Measurements from ENCODE around the gene BICDL2.

Gene BICDL2

DNA sequence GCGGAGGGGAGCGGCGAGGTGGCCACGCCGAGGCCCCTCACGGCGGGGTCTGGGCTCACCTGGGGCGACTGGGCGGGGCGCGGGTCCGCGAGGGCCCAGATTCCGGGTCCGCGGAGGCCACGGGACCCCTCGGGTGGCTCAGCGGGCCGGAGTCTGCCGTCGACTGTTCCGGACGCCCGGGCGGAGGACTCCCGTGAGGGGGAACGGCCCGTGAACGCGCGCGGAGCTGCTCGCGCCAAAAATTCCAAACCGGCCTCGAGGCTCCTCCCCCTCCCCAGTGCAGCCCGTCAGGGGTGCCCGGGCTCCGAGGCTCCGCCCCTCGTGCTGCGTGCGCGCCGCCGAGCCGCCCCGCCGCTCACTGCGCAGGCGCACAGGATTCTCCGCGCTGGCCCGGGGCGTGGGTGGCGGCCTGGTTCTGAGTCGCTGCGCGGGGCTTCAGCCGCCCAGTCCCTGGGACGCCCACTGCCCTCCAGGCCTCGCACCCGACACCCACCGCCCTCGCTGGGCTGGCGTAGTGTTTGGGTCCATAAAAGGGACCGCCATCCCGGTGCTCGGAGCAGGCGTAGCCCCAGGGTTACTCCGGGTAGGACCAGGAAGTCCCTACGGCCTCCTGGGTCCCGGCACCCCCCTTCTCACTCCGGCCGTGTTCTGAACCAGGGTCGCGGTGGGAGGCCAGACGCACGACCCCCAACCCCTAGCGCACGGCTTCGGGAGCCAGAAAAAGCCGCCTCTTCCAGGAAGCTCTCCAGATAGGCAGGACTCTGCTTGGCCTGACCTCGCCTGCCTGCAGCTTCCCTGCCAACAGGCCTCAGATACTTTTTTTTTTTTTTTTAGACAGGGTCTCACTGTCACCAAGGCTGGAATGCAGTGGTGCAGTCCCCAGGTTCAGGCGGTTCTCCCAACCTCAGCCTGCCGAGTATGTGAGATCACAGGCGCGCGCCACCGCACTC, 56.2 kb downstream of the BICDL2 start, which contains the start of gene PKMYT1:
Gene PKMYT1 (minus strand): TSS at position 220 of the 950 bp plus-strand sequence. CDS start 789 bp downstream, outside the sequence.
- H3K4me3 ChIP-seq (ENCODE audit: low read depth, low read length), result peak within 1 kb of the TSS; percentile 84
- ChIA-PET POLR2A (interaction anchor here (0.8 to 2.2 kb wide), 13 partner anchors 7 to 154 kb away, joined by 3 to 25 read pairs (median 4); partner anchors contain the start of genes FLYWCH1, FLYWCH2, KREMEN2 and PAQR4), CTCF (interaction anchor here (0.6 to 2.8 kb wide), 4 partner anchors 9 to 54 kb away, joined by 3 to 12 read pairs (median 6); partner anchors contain the start of gene PAQR4)
- no peaks in the 10 kb centered on the region for H3K4me1 ChIP-seq (ENCODE audit: control insufficient read depth, insufficient read depth, low read length)
- no peaks in the 10 kb centered on the region for H3K9me3 ChIP-seq (ENCODE audit: control insufficient read depth, insufficient read depth, low read depth, low read length)
- peaks cover 3 to 29% of the 10 kb centered on the region in 2 experiments; a peak in 2 of 3 replicates for H3K36me3 ChIP-seq (ENCODE audit: control insufficient read depth in 2 of 2, insufficient read depth in 1 of 2, low read length in 2 of 2)
- peak within 1 kb of the TSS; percentile 86 for H3K27ac ChIP-seq (ENCODE audit: extremely low read depth, low read depth, low read length)
- TF ChIP-seq, protein P1, sequence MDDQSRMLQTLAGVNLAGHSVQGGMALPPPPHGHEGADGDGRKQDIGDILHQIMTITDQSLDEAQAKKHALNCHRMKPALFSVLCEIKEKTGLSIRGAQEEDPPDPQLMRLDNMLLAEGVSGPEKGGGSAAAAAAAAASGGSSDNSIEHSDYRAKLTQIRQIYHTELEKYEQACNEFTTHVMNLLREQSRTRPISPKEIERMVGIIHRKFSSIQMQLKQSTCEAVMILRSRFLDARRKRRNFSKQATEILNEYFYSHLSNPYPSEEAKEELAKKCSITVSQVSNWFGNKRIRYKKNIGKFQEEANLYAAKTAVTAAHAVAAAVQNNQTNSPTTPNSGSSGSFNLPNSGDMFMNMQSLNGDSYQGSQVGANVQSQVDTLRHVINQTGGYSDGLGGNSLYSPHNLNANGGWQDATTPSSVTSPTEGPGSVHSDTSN (CRISPR knock-in tag; IDR thresholded peaks at IDR 0.05), result peak; percentile 50; the same call in 1 of the 2 replicates
- TF ChIP-seq MYNN (tag by site-specific recombination; IDR thresholded peaks at IDR 0.05; ENCODE audit: borderline replicate concordance), result no peak
- TF ChIP-seq, protein P2, sequence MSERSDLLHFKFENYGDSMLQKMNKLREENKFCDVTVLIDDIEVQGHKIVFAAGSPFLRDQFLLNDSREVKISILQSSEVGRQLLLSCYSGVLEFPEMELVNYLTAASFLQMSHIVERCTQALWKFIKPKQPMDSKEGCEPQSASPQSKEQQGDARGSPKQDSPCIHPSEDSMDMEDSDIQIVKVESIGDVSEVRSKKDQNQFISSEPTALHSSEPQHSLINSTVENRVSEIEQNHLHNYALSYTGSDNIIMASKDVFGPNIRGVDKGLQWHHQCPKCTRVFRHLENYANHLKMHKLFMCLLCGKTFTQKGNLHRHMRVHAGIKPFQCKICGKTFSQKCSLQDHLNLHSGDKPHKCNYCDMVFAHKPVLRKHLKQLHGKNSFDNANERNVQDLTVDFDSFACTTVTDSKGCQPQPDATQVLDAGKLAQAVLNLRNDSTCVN (tag by site-specific recombination; optimal IDR thresholded peaks at IDR 0.05), result peak; percentile 91
- TF ChIP-seq, protein P3, sequence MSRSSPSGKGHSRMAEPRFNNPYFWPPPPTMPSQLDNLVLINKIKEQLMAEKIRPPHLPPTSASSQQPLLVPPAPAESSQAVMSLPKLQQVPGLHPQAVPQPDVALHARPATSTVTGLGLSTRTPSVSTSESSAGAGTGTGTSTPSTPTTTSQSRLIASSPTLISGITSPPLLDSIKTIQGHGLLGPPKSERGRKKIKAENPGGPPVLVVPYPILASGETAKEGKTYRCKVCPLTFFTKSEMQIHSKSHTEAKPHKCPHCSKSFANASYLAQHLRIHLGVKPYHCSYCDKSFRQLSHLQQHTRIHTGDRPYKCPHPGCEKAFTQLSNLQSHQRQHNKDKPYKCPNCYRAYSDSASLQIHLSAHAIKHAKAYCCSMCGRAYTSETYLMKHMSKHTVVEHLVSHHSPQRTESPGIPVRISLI (tag by site-specific recombination; IDR thresholded peaks at IDR 0.05), result peak; percentile 62
- 0 out of 2 replicates have a peak, but pooled peaks have one; percentile 32 for TF ChIP-seq ZEB2 (tag by site-specific recombination; IDR thresholded peaks at IDR 0.05)
- TF ChIP-seq ZNF501 (tag by site-specific recombination; IDR thresholded peaks at IDR 0.05), result peak; percentile 76; the same call in 1 of the 2 replicates
- TF ChIP-seq EGR2 (tag by site-specific recombination; IDR thresholded peaks at IDR 0.05; ENCODE audit: low read depth), result peak; percentile 93
- TF ChIP-seq, protein P4, sequence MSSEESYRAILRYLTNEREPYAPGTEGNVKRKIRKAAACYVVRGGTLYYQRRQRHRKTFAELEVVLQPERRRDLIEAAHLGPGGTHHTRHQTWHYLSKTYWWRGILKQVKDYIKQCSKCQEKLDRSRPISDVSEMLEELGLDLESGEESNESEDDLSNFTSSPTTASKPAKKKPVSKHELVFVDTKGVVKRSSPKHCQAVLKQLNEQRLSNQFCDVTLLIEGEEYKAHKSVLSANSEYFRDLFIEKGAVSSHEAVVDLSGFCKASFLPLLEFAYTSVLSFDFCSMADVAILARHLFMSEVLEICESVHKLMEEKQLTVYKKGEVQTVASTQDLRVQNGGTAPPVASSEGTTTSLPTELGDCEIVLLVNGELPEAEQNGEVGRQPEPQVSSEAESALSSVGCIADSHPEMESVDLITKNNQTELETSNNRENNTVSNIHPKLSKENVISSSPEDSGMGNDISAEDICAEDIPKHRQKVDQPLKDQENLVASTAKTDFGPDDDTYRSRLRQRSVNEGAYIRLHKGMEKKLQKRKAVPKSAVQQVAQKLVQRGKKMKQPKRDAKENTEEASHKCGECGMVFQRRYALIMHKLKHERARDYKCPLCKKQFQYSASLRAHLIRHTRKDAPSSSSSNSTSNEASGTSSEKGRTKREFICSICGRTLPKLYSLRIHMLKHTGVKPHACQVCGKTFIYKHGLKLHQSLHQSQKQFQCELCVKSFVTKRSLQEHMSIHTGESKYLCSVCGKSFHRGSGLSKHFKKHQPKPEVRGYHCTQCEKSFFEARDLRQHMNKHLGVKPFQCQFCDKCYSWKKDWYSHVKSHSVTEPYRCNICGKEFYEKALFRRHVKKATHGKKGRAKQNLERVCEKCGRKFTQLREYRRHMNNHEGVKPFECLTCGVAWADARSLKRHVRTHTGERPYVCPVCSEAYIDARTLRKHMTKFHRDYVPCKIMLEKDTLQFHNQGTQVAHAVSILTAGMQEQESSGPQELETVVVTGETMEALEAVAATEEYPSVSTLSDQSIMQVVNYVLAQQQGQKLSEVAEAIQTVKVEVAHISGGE (tag by site-specific recombination; conservative IDR thresholded peaks at IDR 0.05; ENCODE audit: low read depth), result peak; percentile 46; the same call in 1 of the 2 replicates
- peak; percentile 53 for TF ChIP-seq SP2 (tag by site-specific recombination; IDR thresholded peaks at IDR 0.05)
- no peak for TF ChIP-seq ZNF416 (tag by site-specific recombination; IDR thresholded peaks at IDR 0.05)
- TF ChIP-seq IKZF3 (tag by site-specific recombination; IDR thresholded peaks at IDR 0.05), result 0 out of 2 replicates have a peak, but pooled peaks have one; percentile 14
- 0 out of 2 replicates have a peak, but pooled peaks have one; percentile 2 for TF ChIP-seq ZNF785 (tag by site-specific recombination; IDR thresholded peaks at IDR 0.05)
- peak; percentile 42; the same call in 1 of the 2 replicates for TF ChIP-seq SP7 (tag by site-specific recombination; IDR thresholded peaks at IDR 0.05)
- TF ChIP-seq GLIS2 (tag by site-specific recombination; IDR thresholded peaks at IDR 0.05), result peak; percentile 60
- peak; percentile 98 for TF ChIP-seq ZFHX2 (tag by site-specific recombination; conservative IDR thresholded peaks at IDR 0.05)
- TF ChIP-seq ZNF629 (tag by site-specific recombination; IDR thresholded peaks at IDR 0.05), result peak; percentile 36; the same call in 1 of the 2 replicates
- TF ChIP-seq, protein P5, sequence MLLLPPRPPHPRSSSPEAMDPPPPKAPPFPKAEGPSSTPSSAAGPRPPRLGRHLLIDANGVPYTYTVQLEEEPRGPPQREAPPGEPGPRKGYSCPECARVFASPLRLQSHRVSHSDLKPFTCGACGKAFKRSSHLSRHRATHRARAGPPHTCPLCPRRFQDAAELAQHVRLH (tag by site-specific recombination; IDR thresholded peaks at IDR 0.05), result peak; percentile 40; the same call in 1 of the 2 replicates
- peak; percentile 78 for TF ChIP-seq ZNF76 (tag by site-specific recombination; IDR thresholded peaks at IDR 0.05; ENCODE audit: borderline replicate concordance, low read depth)
- peak; percentile 88 for TF ChIP-seq KLF9 (tag by site-specific recombination; IDR thresholded peaks at IDR 0.05; ENCODE audit: low read depth)
- TF ChIP-seq, protein P6, sequence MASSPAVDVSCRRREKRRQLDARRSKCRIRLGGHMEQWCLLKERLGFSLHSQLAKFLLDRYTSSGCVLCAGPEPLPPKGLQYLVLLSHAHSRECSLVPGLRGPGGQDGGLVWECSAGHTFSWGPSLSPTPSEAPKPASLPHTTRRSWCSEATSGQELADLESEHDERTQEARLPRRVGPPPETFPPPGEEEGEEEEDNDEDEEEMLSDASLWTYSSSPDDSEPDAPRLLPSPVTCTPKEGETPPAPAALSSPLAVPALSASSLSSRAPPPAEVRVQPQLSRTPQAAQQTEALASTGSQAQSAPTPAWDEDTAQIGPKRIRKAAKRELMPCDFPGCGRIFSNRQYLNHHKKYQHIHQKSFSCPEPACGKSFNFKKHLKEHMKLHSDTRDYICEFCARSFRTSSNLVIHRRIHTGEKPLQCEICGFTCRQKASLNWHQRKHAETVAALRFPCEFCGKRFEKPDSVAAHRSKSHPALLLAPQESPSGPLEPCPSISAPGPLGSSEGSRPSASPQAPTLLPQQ (tag by site-specific recombination; IDR thresholded peaks at IDR 0.05), result 0 out of 2 replicates have a peak, but pooled peaks have one; percentile 37
- no peak for TF ChIP-seq ZNF274 (IDR thresholded peaks at IDR 0.05; ENCODE audit: low read length)
- no peak for TF ChIP-seq ZNF274 (tag by site-specific recombination; IDR thresholded peaks at IDR 0.05; ENCODE audit: borderline replicate concordance)
- no peak for TF ChIP-seq MZF1 (tag by site-specific recombination; IDR thresholded peaks at IDR 0.05; ENCODE audit: borderline replicate concordance)
- TF ChIP-seq SP3 (tag by site-specific recombination; IDR thresholded peaks at IDR 0.05), result peak; percentile 52
- TF ChIP-seq ZNF600 (tag by site-specific recombination; IDR thresholded peaks at IDR 0.05), result peak; percentile 92

Data from HEK293 (cell line).